Measurements from ENCODE around the gene SYP.
A peak's percentile ranks its signal among the peaks of the same experiment; 100 is the strongest.

SYP gene

GRCh38 chrX:49220100-49220499 lies 20.1 kb upstream of the SYP start:
- DNase-seq (ENCODE audit: low read depth in 2 of 2) = no peak

- DNase-seq (ENCODE audit: low read depth in 2 of 2) = no peak
Measured at GRCh38 chrX:49214996-49215526, 15.1 kb upstream of the SYP start.

GRCh38 chrX:49214416-49214815 lies 14.4 kb upstream of the SYP start:
- no peak for DNase-seq (ENCODE audit: low read depth in 2 of 2)

GRCh38 chrX:49212861-49213260 lies 12.9 kb upstream of the SYP start:
- no peak for DNase-seq (ENCODE audit: low read depth in 2 of 2)

GRCh38 chrX:49212209-49212608 lies 12.2 kb upstream of the SYP start:
- DNase-seq (ENCODE audit: low read depth in 2 of 2) = no peak

- no peak for DNase-seq (ENCODE audit: low read depth in 2 of 2)
Measured at GRCh38 chrX:49211074-49211473, 11.1 kb upstream of the SYP start.

- DNase-seq (ENCODE audit: low read depth in 2 of 2) = no peak
Measured at GRCh38 chrX:49210406-49210805, 10.4 kb upstream of the SYP start.

- DNase-seq (ENCODE audit: low read depth in 2 of 2) = no peak
Measured at GRCh38 chrX:49209434-49210251, 9.7 kb upstream of the SYP start.

- DNase-seq (ENCODE audit: low read depth in 2 of 2) = no peak
Measured at GRCh38 chrX:49208399-49208798, 8.4 kb upstream of the SYP start.

- no peak for DNase-seq (ENCODE audit: low read depth in 2 of 2)
Measured at GRCh38 chrX:49206543-49206942, 6.5 kb upstream of the SYP start.

- no peak for DNase-seq (ENCODE audit: low read depth in 2 of 2)
Measured at GRCh38 chrX:49205443-49205842, 5.5 kb upstream of the SYP start.

- no peak for DNase-seq (ENCODE audit: low read depth in 2 of 2)
Measured at GRCh38 chrX:49204709-49205108, 4.7 kb upstream of the SYP start.

GRCh38 chrX:49204017-49204416 lies 4.0 kb upstream of the SYP start:
- DNase-seq (ENCODE audit: low read depth in 2 of 2) = no peak

GRCh38 chrX:49203536-49203935 lies 3.5 kb upstream of the SYP start:
- DNase-seq (ENCODE audit: low read depth in 2 of 2) = no peak

GRCh38 chrX:49202022-49202421 lies 2.0 kb upstream of the SYP start:
- DNase-seq (ENCODE audit: low read depth in 2 of 2) = no peak

- DNase-seq (ENCODE audit: low read depth in 2 of 2) = no peak
Measured at GRCh38 chrX:49199315-49199595, 738 bp downstream of the SYP start.

- DNase-seq (ENCODE audit: low read depth in 2 of 2) = no peak
Measured at GRCh38 chrX:49198540-49199314, 1.3 kb downstream of the SYP start.

GRCh38 chrX:49197543-49198087 lies 2.4 kb downstream of the SYP start:
- DNase-seq (ENCODE audit: low read depth in 2 of 2) = no peak

GRCh38 chrX:49193542-49193964 lies 6.4 kb downstream of the SYP start:
- DNase-seq (ENCODE audit: low read depth in 2 of 2) = no peak

GRCh38 chrX:49192722-49193328 lies 7.2 kb downstream of the SYP start:
- no peak for DNase-seq (ENCODE audit: low read depth in 2 of 2)

GRCh38 chrX:49191574-49192011 lies 8.4 kb downstream of the SYP start:
- no peak for DNase-seq (ENCODE audit: low read depth in 2 of 2)

- peak; percentile 98 for DNase-seq (ENCODE audit: low read depth in 2 of 2)
Measured at GRCh38 chrX:49190821-49191573, 9.0 kb downstream of the SYP start.
